Body of pancreas (tissue), 4 donors: ENCODE results near the gene FAM83B.

ENCODE experiments used
- CTCF ChIP-seq, 7 experiments: fragments of 450-650 bp in 4 of 7; fragments of 200-600 bp in 3 of 7; sonication (generic) in 3 of 7; IDR thresholded peaks; one replicate each; pipeline ENCODE4 v1.5.1; 2016 to 2019; ENCODE audit warnings: antibody characterized with exemption in 7 of 7
- POLR2A ChIP-seq, 3 donors: fragments of 450-650 bp; IDR thresholded peaks; one replicate each; pipeline ENCODE4 v1.6.1; 2016; ENCODE audit warnings: antibody characterized with exemption in 3 of 3, mild to moderate bottlenecking in 2 of 3

- TF ChIP-seq POLR2A (IDR thresholded peaks at IDR 0.05) (no peak), CTCF (IDR thresholded peaks at IDR 0.05) (no peak)
Measured at GRCh38 chr6:54873599-54873998, 27.0 kb downstream of the FAM83B start.
